Dermis microvascular lymphatic vessel endothelial cell (primary cell): ENCODE measurements around the gene TOMM20. TPM values are rescaled to one million over a fixed set of nuclear protein-coding genes. Genes with fewer than 3 reads are reported as not detected.

Source experiments
- DNase-seq, 2 donors: peaks; one replicate each; pipeline versions ENCODE4 v3.0.0 to v3.0.0-alpha.2; 2010; ENCODE audit warnings: low read depth in 2 of 2
- total RNA-seq: library from RNA; depleted of rRNA; stranded (reverse); fragments of >200 nt; gene quantifications from 2 replicates; pipeline ENCODE4 v1.2.1, GENCODE V29; 2014

Gene TOMM20
- total RNA-seq, 1 donor from 2014 or later, result 73.6 TPM

DNA sequence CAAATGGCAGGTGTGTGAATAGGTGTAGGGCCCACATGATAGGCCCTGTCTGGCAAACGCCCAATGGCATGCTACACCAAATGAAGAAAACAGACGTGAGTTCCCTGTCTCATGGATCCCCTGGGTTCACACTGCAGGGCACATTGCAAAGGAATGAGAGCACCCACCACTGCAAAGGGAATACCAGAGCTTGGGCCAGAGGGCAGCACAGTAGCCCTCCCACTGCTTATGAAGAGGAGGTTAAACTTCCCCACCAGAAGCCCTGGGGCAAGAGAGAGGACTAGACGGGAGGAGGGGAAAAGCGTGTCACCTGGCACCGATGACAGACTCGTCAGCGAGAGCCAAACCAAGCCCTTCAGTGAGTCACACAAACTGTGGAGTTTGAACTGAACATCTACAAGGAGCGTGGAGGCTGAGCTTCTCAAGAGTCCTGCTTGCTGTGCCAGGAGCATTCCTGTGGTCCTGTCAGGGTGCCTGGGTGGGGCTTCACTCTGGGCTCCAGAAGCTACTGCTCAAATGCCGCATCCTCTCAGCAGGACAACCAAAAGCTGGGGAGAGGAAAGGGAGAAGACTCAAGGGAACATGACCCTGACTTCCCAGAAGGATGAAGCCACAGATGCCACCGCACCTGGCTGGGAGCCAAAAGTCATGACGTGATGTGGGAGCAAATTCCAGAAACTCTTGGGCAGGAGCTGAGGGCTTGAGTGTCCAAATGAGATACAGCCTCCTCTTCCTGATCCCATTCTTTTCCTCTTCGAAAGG lies 61.1 kb downstream of the TOMM20 start:
- DNase-seq, result peak; percentile 50 to 81

DNA sequence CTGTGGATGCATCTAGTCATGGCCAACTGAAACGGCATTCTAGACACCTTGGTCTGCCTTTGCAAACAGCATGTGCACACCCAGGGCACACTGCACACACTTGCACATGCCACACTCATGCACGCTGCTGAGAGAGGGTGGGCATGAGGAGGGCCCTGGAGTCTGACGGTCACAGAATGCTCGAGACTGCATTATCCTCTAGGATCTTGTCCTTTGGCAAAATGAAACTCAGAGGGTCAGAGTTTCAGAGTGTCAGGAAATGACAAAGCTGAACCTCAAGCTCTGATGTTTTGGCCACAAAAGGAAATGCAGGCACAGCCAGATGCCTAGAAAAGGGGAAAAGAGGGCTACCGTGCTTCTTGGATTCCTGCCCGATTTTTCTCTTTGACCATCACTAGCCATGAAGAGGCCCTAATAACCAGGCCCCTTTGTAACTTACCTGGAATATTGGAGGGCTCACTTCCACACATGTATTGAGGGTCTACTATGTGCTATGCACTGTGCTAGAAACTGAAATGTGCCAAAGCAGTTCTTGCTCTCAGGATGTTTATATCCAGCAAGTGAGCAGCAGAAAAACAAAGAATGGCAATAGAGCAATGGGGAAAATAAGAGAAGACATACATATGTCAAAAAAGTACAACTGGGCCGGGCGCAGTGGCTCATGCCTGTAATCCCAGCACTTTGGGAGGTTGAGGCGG lies 65.4 kb downstream of the TOMM20 start:
- DNase-seq, result peak in 1 of 2 donors; percentile 41

DNA sequence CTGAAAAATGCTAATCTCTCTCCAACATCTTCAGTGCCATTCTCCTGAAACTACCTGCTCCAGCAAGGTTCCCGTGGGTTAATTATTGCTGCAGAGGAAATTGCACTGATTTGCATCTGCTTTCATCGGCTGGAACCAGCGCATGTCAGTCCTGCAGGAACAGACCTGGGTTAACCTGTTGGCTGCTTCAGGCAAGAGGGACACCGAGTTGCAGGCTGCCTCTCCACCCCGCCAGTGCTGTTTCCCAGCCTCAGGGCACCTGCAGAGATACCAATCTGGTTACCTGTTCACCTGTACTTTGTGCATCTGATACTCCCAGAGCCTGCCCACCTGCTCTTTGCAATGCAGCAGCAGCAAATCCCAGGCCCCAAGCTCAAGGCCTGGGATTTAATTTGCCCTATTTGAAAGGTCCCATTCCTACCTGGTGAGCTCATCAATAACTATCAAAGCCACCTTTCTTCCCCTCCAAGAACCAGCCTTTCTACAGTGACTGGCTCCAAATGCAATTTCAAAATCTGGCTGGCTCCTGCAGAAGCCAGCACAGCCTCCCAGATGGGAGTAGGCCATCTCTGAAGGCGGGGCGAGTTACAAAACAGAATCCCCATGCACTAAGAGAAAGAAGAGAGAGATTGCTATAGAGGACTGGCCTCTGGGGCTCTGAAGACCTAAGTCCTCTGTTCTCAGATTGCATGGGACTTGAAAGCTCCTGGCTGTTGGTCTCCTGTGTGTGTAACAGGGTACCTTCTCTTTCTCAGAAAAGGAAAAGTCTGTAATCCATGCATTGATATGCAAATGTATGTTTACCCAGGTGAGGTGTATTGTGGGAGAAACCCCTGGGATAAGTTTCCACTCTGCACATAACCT lies 67.8 kb downstream of the TOMM20 start:
- no peak for DNase-seq

Other genes starting within 250 kb of the TOMM20 start
- gene RBM34, start 32.4 kb upstream of the TOMM20 start, total RNA-seq, result 27.3 and 32.3 TPM in 2 replicates
- 29.8 and 44.1 TPM in 2 replicates for gene ARID4B, start 199.3 kb upstream of the TOMM20 start, total RNA-seq
- 10.4 and 20.6 TPM in 2 replicates for gene GGPS1, start 199.7 kb upstream of the TOMM20 start, total RNA-seq
- 10.9 and 12.3 TPM in 2 replicates for gene TBCE, start 238.6 kb upstream of the TOMM20 start, total RNA-seq